Uterus (tissue), 2 donors: Measurements from ENCODE around the gene GRIP1.

Experiments
- POLR2A ChIP-seq, 2 donors: fragments of 450-650 bp; IDR thresholded peaks; one replicate each; pipeline ENCODE4 v1.6.1; 2016; ENCODE audit warnings: antibody characterized with exemption in 2 of 2, mild to moderate bottlenecking in 1 of 2, moderate library complexity in 1 of 2
- TF ChIP-seq, protein P1 (sequence below), 4 experiments: fragments of 200-600 bp in 2 of 4; fragments of 450-650 bp in 2 of 4; sonication (generic) in 2 of 4; IDR thresholded peaks; one replicate each; pipeline ENCODE4 v1.5.1; 2016 to 2019; ENCODE audit warnings: antibody characterized with exemption in 4 of 4, mild to moderate bottlenecking in 2 of 4, moderate library complexity in 1 of 4

DNA sequence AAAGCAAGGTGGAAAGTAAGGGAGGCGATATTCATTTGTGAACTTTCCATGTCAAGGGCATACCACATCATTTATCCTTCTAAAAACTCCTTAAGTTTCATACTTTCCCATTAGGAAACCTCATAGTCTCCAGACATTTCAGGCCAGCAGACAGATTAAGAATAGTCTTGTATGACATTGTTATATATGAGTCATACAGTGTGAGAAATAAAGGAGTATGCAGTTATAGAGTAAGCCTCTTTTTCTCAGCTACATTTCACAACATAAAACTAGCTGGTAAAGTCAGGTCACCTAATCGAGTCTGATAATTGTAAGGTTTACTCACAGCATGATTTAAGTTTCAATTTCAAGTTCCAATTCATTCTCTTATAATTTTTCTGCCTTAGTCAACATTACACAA is 164.3 kb downstream of the GRIP1 start:
- TF ChIP-seq, protein P1, sequence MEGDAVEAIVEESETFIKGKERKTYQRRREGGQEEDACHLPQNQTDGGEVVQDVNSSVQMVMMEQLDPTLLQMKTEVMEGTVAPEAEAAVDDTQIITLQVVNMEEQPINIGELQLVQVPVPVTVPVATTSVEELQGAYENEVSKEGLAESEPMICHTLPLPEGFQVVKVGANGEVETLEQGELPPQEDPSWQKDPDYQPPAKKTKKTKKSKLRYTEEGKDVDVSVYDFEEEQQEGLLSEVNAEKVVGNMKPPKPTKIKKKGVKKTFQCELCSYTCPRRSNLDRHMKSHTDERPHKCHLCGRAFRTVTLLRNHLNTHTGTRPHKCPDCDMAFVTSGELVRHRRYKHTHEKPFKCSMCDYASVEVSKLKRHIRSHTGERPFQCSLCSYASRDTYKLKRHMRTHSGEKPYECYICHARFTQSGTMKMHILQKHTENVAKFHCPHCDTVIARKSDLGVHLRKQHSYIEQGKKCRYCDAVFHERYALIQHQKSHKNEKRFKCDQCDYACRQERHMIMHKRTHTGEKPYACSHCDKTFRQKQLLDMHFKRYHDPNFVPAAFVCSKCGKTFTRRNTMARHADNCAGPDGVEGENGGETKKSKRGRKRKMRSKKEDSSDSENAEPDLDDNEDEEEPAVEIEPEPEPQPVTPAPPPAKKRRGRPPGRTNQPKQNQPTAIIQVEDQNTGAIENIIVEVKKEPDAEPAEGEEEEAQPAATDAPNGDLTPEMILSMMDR (IDR thresholded peaks at IDR 0.05): no peak
- TF ChIP-seq POLR2A (IDR thresholded peaks at IDR 0.05): no peak
